ENCODE data around the gene SLC35F6. TPM values are rescaled to one million over a fixed set of nuclear protein-coding genes. Genes with fewer than 3 reads are reported as not detected.

SLC35F6 gene
- total and polyA plus RNA-seq, 9 donors, result 11.1 to 53.5 (median 26.8) TPM

- intact Hi-C loops (cut with DNase I), result no loop called here
- 67 to 79% (median 77%) methylated on average over 5 of the region's 5 CpGs for WGBS, 3 donors
Observed at GRCh38 chr2:26818255-26818654, 54.2 kb downstream of the SLC35F6 start.

DNA sequence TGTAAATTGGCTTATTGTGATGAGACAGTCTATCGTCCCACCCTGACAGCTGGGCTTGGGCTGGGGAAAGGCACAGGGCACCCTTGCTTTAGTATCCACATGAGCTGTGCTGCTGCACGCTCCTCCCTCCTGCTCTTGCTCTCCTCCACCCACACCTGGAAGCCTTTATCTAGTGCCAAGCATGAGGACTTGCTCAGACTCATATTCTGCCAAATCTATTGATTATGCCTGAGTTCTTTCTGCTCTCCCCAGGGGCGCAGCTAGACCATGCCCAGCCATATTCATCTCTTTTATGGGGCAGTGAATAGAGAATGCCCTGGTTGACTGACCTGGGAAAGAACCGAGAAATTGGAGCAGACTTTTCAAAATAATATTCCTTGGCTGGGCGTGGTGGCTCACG is 54.9 kb downstream of the SLC35F6 start:
- H3K27ac ChIP-seq, result no peak overlapping the region
- H3K4me3 ChIP-seq, result no peak overlapping the region
- no peaks in the 10 kb centered on the region for H3K9me3 ChIP-seq
- TF ChIP-seq CTCF (IDR thresholded peaks at IDR 0.05) (no peak), POLR2A (IDR thresholded peaks at IDR 0.05) (no peak), EP300 (IDR thresholded peaks at IDR 0.05) (no peak)
- no peak for DNase-seq
- intact Hi-C loops (cut with DNase I), result no loop called here
- H3K36me3 ChIP-seq, result no peaks in the 10 kb centered on the region
- no peaks in the 10 kb centered on the region for H3K27me3 ChIP-seq
- H3K4me1 ChIP-seq (ENCODE audit: insufficient read depth), result no peaks in the 10 kb centered on the region
- whole genome bisulfite sequencing, 3 donors, result 59 to 66% (median 64%) methylated on average over 6 of the region's 6 CpGs

More at GRCh38 chr2:26818255-26818654, 54.2 kb downstream of the SLC35F6 start:
- no peak for DNase-seq
- no peaks in the 10 kb centered on the region for H3K4me1 ChIP-seq (ENCODE audit: insufficient read depth)
- no peak overlapping the region for H3K4me3 ChIP-seq
- TF ChIP-seq CTCF (IDR thresholded peaks at IDR 0.05), result no peak
- no peak for TF ChIP-seq POLR2A (IDR thresholded peaks at IDR 0.05)
- no peak for TF ChIP-seq EP300 (IDR thresholded peaks at IDR 0.05)
- no peaks in the 10 kb centered on the region for H3K27me3 ChIP-seq
- no peaks in the 10 kb centered on the region for H3K36me3 ChIP-seq
- H3K9me3 ChIP-seq, result no peaks in the 10 kb centered on the region
- no peak overlapping the region for H3K27ac ChIP-seq

GRCh38 chr2:26820932-26821331 is 56.8 kb downstream of the SLC35F6 start:
- 79 to 84% (median 80%) methylated on average over 7 of the region's 7 CpGs for WGBS, 3 donors

GRCh38 chr2:26822877-26823276 is 58.8 kb downstream of the SLC35F6 start:
- H3K27me3 ChIP-seq, result no peaks in the 10 kb centered on the region
- intact Hi-C loops (cut with DNase I), result no loop called here
- H3K36me3 ChIP-seq, result no peaks in the 10 kb centered on the region
- TF ChIP-seq POLR2A (IDR thresholded peaks at IDR 0.05), result no peak
- no peak for TF ChIP-seq EP300 (IDR thresholded peaks at IDR 0.05)
- TF ChIP-seq CTCF (IDR thresholded peaks at IDR 0.05), result no peak
- no peaks in the 10 kb centered on the region for H3K4me1 ChIP-seq (ENCODE audit: insufficient read depth)
- DNase-seq, result no peak
- WGBS, 3 donors, result 77 to 83% (median 82%) methylated on average over 6 of the region's 6 CpGs
- H3K4me3 ChIP-seq, result no peak overlapping the region
- no peaks in the 10 kb centered on the region for H3K9me3 ChIP-seq
- no peak overlapping the region for H3K27ac ChIP-seq

More at GRCh38 chr2:26820932-26821331, 56.8 kb downstream of the SLC35F6 start:
- H3K9me3 ChIP-seq, result no peaks in the 10 kb centered on the region
- no peak overlapping the region for H3K4me3 ChIP-seq
- H3K27me3 ChIP-seq, result no peaks in the 10 kb centered on the region
- no peak for DNase-seq
- intact Hi-C loops (cut with DNase I), result no loop called here
- H3K4me1 ChIP-seq (ENCODE audit: insufficient read depth), result no peaks in the 10 kb centered on the region
- H3K36me3 ChIP-seq, result no peaks in the 10 kb centered on the region
- H3K27ac ChIP-seq, result no peak overlapping the region
- no peak for TF ChIP-seq CTCF (IDR thresholded peaks at IDR 0.05)
- TF ChIP-seq EP300 (IDR thresholded peaks at IDR 0.05), result no peak
- no peak for TF ChIP-seq POLR2A (IDR thresholded peaks at IDR 0.05)

Other genes starting within 250 kb of the SLC35F6 start
- not detected for gene CIB4, start 122.9 kb upstream of the SLC35F6 start, total RNA-seq
- 1 to 10 TPM in 1 of 2 donors, not detected in 1; 3.9 TPM for gene CIB4, start 122.9 kb upstream of the SLC35F6 start, polyA plus RNA-seq
- 1 to 10 TPM; 1.1 to 5.2 (median 2.1) TPM for gene KCNK3, start 71.6 kb upstream of the SLC35F6 start, total RNA-seq
- 10 to 100 TPM in 1 of 2 donors, under 1 TPM in 1; 0.76 to 78.2 TPM for gene KCNK3, start 71.6 kb upstream of the SLC35F6 start, polyA plus RNA-seq
- 1 to 10 TPM in 1 of 7 donors, under 1 TPM in 2, not detected in 4; 0.56 to 1.0 (median 0.87) TPM for gene CENPA, start 21.8 kb downstream of the SLC35F6 start, total RNA-seq
- 1 to 10 TPM in 1 of 2 donors, under 1 TPM in 1; 0.21 to 1.4 TPM for gene CENPA, start 21.8 kb downstream of the SLC35F6 start, polyA plus RNA-seq
- gene DPYSL5, start 83.8 kb downstream of the SLC35F6 start, total RNA-seq, result under 1 TPM in 4 of 7 donors, not detected in 3; 0.11 to 0.78 (median 0.26) TPM
- under 1 TPM; 0.05 to 0.16 TPM for gene DPYSL5, start 83.8 kb downstream of the SLC35F6 start, polyA plus RNA-seq
- 10 to 100 TPM; 23.8 to 51.8 (median 34.0) TPM for gene MAPRE3, start 206.4 kb downstream of the SLC35F6 start, total RNA-seq
- 10 to 100 TPM; 34.3 to 45.4 TPM for gene MAPRE3, start 206.4 kb downstream of the SLC35F6 start, polyA plus RNA-seq

Data from ovary (tissue), 9 donors.